Cardiac muscle cell (in vitro differentiated cells and primary cell): Measurements from ENCODE around the gene MACROD2. TPM values are rescaled to one million over a fixed set of nuclear protein-coding genes. Genes with fewer than 3 reads are reported as not detected.
A peak's percentile ranks its signal among the peaks of the same experiment; 100 is the strongest.

Experiments
- DNase-seq, 2 donors: peaks; one replicate each; pipeline versions ENCODE4 v3.0.0 to v3.0.0-alpha.2; 2010 to 2017; ENCODE audit warnings: low read depth in 1 of 2, low spot score in 1 of 2
- H3K27ac ChIP-seq: fragments of 200-600 bp; sonication (generic); 2 replicates; pipeline ENCODE4 v1.5.1; 2016
- H3K27me3 ChIP-seq: fragments of 200-600 bp; sonication (generic); 2 replicates; pipeline ENCODE4 v1.6.0; 2016; ENCODE audit warnings: control low read depth
- H3K36me3 ChIP-seq: fragments of 200-600 bp; sonication (generic); 2 replicates; pipeline ENCODE4 v1.5.1; 2016; ENCODE audit warnings: control low read depth
- H3K4me1 ChIP-seq: fragments of 200-600 bp; sonication (generic); 2 replicates; pipeline ENCODE4 v1.8.1; 2017; ENCODE audit warnings: low read depth, mild to moderate bottlenecking, mixed run types
- H3K4me3 ChIP-seq: fragments of 200-600 bp; sonication (generic); 2 replicates; pipeline ENCODE4 v1.5.1; 2016; ENCODE audit warnings: mild to moderate bottlenecking
- H3K9me3 ChIP-seq: fragments of 200-600 bp; sonication (generic); 2 replicates; pipeline ENCODE4 v1.5.1; 2017; ENCODE audit warnings: low read depth, mild to moderate bottlenecking, control low read depth
- polyA plus RNA-seq: library from polyadenylated mRNA; unstranded; fragments of >200 nt; fragmentation: Nextera tagmentation; extraction: Ambion mirVana; gene quantifications from 2 replicates; pipeline ENCODE4 v1.2.1, GENCODE V29; 2016
- total RNA-seq: library from RNA; depleted of rRNA; stranded (reverse); fragments of >200 nt; gene quantifications from 2 replicates; pipeline ENCODE4 v1.2.3, GENCODE V29; 2016
- TF ChIP-seq, protein P1 (sequence below): IDR thresholded peaks from 2 replicates; pipeline ENCODE4 v1.5.1; 2012; ENCODE audit warnings: low read depth, mild to moderate bottlenecking, low read length

MACROD2 gene
- total and polyA plus RNA-seq, 2 experiments from 2014 or later, result 9.3 to 14.4 TPM

DNA sequence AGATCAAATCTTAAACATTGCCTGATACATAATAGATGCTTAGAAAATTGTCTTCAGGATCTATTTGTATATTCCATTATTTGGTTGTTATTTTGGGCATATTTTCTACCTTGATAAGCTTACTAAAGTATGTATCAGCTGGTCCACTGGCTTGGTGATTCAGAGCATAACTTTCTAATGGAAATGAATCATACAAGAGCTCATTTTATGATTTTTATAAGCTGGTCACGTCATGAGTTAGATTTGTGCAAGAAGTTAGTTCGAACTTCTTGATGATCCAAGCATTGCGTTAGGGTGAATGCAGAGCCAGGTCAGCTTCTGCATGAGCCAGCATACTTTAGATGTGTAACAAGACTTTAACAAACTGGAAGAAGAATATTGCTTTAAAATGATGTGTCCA is 486.5 kb downstream of the MACROD2 start:
- Histone ChIP-seq H3K27me3 (no peaks in the 10 kb centered on the region), H3K4me3 (no peak overlapping the region), H3K9me3 (no peaks in the 10 kb centered on the region), H3K27ac (no peak overlapping the region), H3K36me3 (no peaks in the 10 kb centered on the region), H3K4me1 (no peaks in the 10 kb centered on the region)
- peak in 1 of 2 donors; percentile 17 for DNase-seq
- TF ChIP-seq, protein P1, sequence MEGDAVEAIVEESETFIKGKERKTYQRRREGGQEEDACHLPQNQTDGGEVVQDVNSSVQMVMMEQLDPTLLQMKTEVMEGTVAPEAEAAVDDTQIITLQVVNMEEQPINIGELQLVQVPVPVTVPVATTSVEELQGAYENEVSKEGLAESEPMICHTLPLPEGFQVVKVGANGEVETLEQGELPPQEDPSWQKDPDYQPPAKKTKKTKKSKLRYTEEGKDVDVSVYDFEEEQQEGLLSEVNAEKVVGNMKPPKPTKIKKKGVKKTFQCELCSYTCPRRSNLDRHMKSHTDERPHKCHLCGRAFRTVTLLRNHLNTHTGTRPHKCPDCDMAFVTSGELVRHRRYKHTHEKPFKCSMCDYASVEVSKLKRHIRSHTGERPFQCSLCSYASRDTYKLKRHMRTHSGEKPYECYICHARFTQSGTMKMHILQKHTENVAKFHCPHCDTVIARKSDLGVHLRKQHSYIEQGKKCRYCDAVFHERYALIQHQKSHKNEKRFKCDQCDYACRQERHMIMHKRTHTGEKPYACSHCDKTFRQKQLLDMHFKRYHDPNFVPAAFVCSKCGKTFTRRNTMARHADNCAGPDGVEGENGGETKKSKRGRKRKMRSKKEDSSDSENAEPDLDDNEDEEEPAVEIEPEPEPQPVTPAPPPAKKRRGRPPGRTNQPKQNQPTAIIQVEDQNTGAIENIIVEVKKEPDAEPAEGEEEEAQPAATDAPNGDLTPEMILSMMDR, result no peak

DNA sequence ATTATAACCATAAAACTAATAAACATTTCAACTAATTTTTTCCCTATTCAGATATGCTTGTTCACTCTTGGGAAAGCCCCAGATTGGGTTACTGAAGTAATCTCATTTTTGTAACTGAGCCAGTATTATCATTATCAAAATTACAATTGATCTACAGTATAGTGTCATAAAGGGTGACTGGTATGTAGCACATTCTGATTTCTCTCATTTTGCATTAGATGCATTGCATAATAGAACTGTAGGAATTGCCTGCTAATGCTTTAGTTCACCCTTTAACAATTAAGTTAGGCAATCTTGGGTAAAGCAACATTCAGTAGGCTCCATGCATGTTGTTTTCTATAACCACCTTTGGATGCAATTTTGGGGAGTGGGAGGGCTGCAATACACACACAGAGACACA is 492.9 kb downstream of the MACROD2 start:
- no peak for DNase-seq
- Histone ChIP-seq H3K4me3 (no peak overlapping the region), H3K27me3 (no peaks in the 10 kb centered on the region), H3K9me3 (no peaks in the 10 kb centered on the region), H3K36me3 (no peaks in the 10 kb centered on the region), H3K27ac (no peak overlapping the region), H3K4me1 (no peaks in the 10 kb centered on the region)
- TF ChIP-seq, protein P1, result no peak

DNA sequence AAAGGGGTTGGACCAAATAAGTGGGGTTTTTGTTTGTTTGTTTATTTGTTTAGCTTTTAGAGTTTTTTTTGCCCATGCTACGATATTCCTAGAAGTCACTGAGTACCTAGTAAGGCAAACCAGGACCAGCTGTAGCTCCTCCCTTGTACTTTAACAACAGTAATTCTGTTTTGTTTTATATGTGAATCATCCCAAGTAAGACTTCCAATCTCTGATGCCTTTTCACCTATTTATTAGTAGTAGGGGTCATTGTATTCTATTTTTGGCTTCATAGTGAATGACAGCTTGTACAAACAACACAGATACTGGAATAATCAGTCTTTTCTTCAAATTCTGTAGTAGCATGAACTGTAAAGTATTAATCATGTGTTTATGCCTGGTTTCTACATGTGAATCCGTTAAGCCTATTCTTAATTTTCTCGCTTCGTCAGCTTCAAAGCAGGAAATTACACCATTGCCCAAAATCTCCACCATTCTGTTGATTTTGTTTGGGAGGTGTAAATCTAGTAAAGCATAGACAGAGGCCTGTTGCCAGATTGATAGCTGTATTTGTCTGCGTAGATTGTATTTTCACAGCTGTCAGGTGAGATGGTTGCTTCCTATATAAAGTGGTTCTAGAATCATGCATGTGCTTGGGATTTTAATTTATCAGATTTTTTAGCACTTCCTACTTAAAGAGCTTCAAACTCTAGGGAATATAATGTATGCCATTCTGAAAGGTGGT is 493.6 kb downstream of the MACROD2 start:
- H3K4me3 ChIP-seq, result no peak overlapping the region
- no peaks in the 10 kb centered on the region for H3K4me1 ChIP-seq
- H3K36me3 ChIP-seq, result no peaks in the 10 kb centered on the region
- no peaks in the 10 kb centered on the region for H3K27me3 ChIP-seq
- no peak overlapping the region for H3K27ac ChIP-seq
- TF ChIP-seq, protein P1, result no peak
- no peak for DNase-seq
- H3K9me3 ChIP-seq, result no peaks in the 10 kb centered on the region

DNA sequence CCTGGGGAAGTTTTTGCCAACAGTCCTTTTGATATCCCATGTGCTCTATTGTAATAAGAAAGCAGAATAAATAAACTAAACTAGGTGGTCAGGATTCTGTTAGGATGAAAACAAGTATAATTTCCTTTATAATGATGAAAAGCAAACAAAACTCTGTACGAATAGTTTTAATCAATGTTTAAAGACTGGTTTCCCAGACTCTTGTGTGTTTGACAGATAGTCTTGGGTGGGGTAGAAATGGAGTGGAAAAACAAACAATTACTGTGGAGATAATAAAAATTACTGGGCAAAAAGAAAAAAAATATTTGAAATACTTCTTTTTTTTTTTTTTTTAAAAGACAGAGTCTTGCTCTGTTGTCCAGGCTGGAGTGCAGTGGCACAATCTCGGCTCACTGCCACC is 494.2 kb downstream of the MACROD2 start:
- Histone ChIP-seq H3K27me3 (no peaks in the 10 kb centered on the region), H3K27ac (no peak overlapping the region), H3K36me3 (no peaks in the 10 kb centered on the region), H3K9me3 (no peaks in the 10 kb centered on the region), H3K4me1 (no peaks in the 10 kb centered on the region), H3K4me3 (no peak overlapping the region)
- no peak for DNase-seq
- TF ChIP-seq, protein P1, result no peak

DNA sequence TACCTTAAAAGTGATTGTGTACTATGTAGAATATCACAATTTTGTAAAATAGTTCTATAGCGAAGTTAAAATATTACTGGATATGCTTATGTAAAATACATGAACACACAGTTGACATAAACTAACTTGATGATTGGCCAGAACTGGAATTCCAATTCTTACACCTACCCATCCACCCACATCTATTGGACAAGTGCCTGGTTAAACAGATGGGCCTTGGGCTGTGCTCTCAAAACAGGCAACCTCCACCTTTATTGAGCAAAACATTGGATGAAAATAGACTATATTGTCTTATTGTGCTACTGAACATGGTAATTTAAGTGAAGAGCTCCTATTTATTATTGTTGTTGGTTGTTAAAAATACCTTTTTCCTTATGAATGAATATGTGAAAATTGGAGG is 496.1 kb downstream of the MACROD2 start:
- Histone ChIP-seq H3K4me3 (no peak overlapping the region), H3K4me1 (no peaks in the 10 kb centered on the region), H3K9me3 (no peaks in the 10 kb centered on the region), H3K27me3 (no peaks in the 10 kb centered on the region), H3K27ac (no peak overlapping the region), H3K36me3 (no peaks in the 10 kb centered on the region)
- TF ChIP-seq, protein P1, result no peak
- DNase-seq, result no peak
